Measurements from ENCODE around the gene THSD7A. TPM values are rescaled to one million over a fixed set of nuclear protein-coding genes. Genes with fewer than 3 reads are reported as not detected.

The THSD7A gene
- total RNA-seq, 1 experiment from 2014 or later: 4.0 TPM

GRCh38 chr7:11332186-11332864 lies 499.7 kb downstream of the THSD7A start:
- intact Hi-C loops (cut with micrococcal nuclease; ENCODE audit: unreplicated experiment): no loop called here
- no peak overlapping the region for H2AFZ ChIP-seq
- H3K4me3 ChIP-seq: no peak overlapping the region
- H3K27ac ChIP-seq: no peak overlapping the region
- no peaks in the 10 kb centered on the region for H3K79me2 ChIP-seq (ENCODE audit: low read depth)
- no peak for DNase-seq
- no peaks in the 10 kb centered on the region for H3K27me3 ChIP-seq (ENCODE audit: insufficient read depth, low read depth)
- no peaks in the 10 kb centered on the region for H4K20me1 ChIP-seq (ENCODE audit: insufficient read depth)
- H3K9me2 ChIP-seq (ENCODE audit: insufficient read depth): no peaks in the 10 kb centered on the region
- H3K36me3 ChIP-seq (ENCODE audit: low read depth): no peaks in the 10 kb centered on the region
- BruUV-seq (replicated peaks): no TSS peak
- H3K4me1 ChIP-seq (replicated peaks; ENCODE audit: insufficient read depth): no peaks in the 10 kb centered on the region
- POLR2A ChIA-PET (ENCODE audit: unreplicated experiment): no interaction called here
- no peak overlapping the region for H3K4me2 ChIP-seq
- no peaks in the 10 kb centered on the region for H3F3A ChIP-seq (ENCODE audit: insufficient read depth, low read depth)
- TF ChIP-seq EZH2 (IDR thresholded peaks at IDR 0.05; ENCODE audit: low read depth) (no peak), CTCF (conservative IDR thresholded peaks at IDR 0.05) (no peak)
- H3K9me3 ChIP-seq (ENCODE audit: insufficient read depth, low read depth): no peaks in the 10 kb centered on the region
- CTCF ChIA-PET: no interaction called here

- no TSS peak for BruUV-seq (replicated peaks)
- no peaks in the 10 kb centered on the region for H4K20me1 ChIP-seq (ENCODE audit: insufficient read depth)
- POLR2A ChIA-PET (ENCODE audit: unreplicated experiment): no interaction called here
- no peaks in the 10 kb centered on the region for H3F3A ChIP-seq (ENCODE audit: insufficient read depth, low read depth)
- no peaks in the 10 kb centered on the region for H3K36me3 ChIP-seq (ENCODE audit: low read depth)
- no peaks in the 10 kb centered on the region for H3K27me3 ChIP-seq (ENCODE audit: insufficient read depth, low read depth)
- no peaks in the 10 kb centered on the region for H3K9me3 ChIP-seq (ENCODE audit: insufficient read depth, low read depth)
- no peak overlapping the region for H3K4me2 ChIP-seq
- H3K79me2 ChIP-seq (ENCODE audit: low read depth): no peaks in the 10 kb centered on the region
- intact Hi-C loops (cut with micrococcal nuclease; ENCODE audit: unreplicated experiment): no loop called here
- CTCF ChIA-PET: no interaction called here
- DNase-seq: no peak
- no peaks in the 10 kb centered on the region for H3K9me2 ChIP-seq (ENCODE audit: insufficient read depth)
- H3K27ac ChIP-seq: no peak overlapping the region
- H2AFZ ChIP-seq: no peak overlapping the region
- TF ChIP-seq EZH2 (IDR thresholded peaks at IDR 0.05; ENCODE audit: low read depth) (no peak), CTCF (conservative IDR thresholded peaks at IDR 0.05) (no peak)
- no peak overlapping the region for H3K4me3 ChIP-seq
- H3K4me1 ChIP-seq (replicated peaks; ENCODE audit: insufficient read depth): no peaks in the 10 kb centered on the region
Observed at GRCh38 chr7:11331128-11332102, 500.6 kb downstream of the THSD7A start.

GRCh38 chr7:11330717-11331116 lies 501.3 kb downstream of the THSD7A start:
- no peaks in the 10 kb centered on the region for H3K9me2 ChIP-seq (ENCODE audit: insufficient read depth)
- BruUV-seq (replicated peaks): no TSS peak
- CTCF ChIA-PET: no interaction called here
- no peak overlapping the region for H2AFZ ChIP-seq
- no peaks in the 10 kb centered on the region for H3K79me2 ChIP-seq (ENCODE audit: low read depth)
- intact Hi-C loops (cut with micrococcal nuclease; ENCODE audit: unreplicated experiment): no loop called here
- H3K4me1 ChIP-seq (replicated peaks; ENCODE audit: insufficient read depth): no peaks in the 10 kb centered on the region
- H3K27me3 ChIP-seq (ENCODE audit: insufficient read depth, low read depth): no peaks in the 10 kb centered on the region
- POLR2A ChIA-PET (ENCODE audit: unreplicated experiment): no interaction called here
- no peaks in the 10 kb centered on the region for H3F3A ChIP-seq (ENCODE audit: insufficient read depth, low read depth)
- no peak for DNase-seq
- no peaks in the 10 kb centered on the region for H4K20me1 ChIP-seq (ENCODE audit: insufficient read depth)
- no peaks in the 10 kb centered on the region for H3K9me3 ChIP-seq (ENCODE audit: insufficient read depth, low read depth)
- H3K27ac ChIP-seq: no peak overlapping the region
- no peak overlapping the region for H3K4me2 ChIP-seq
- no peak for TF ChIP-seq CTCF (conservative IDR thresholded peaks at IDR 0.05)
- no peak for TF ChIP-seq EZH2 (IDR thresholded peaks at IDR 0.05; ENCODE audit: low read depth)
- H3K4me3 ChIP-seq: no peak overlapping the region
- H3K36me3 ChIP-seq (ENCODE audit: low read depth): no peaks in the 10 kb centered on the region
